ENCODE data around the gene SPSB4. TPM values are rescaled to one million over a fixed set of nuclear protein-coding genes. Genes with fewer than 3 reads are reported as not detected.

Gene SPSB4
- total RNA-seq, 1 donor from 2014 or later = 0.26 TPM

GRCh38 chr3:141125351-141125750 lies 74.2 kb downstream of the SPSB4 start:
- no peaks in the 10 kb centered on the region for H3K36me3 ChIP-seq (ENCODE audit: control insufficient read depth, insufficient read depth, low read length)
- FAIRE-seq (no peak), DNase-seq (ENCODE audit: low read depth) (no peak)
- TF ChIP-seq CTCF (IDR thresholded peaks at IDR 0.05; ENCODE audit: insufficient read depth, low read length, severe bottlenecking) = no peak
- H3K27me3 ChIP-seq (ENCODE audit: control insufficient read depth, insufficient read depth, low read length) = no peaks in the 10 kb centered on the region
- no peak overlapping the region for H3K4me3 ChIP-seq (ENCODE audit: low read depth, low read length)

- Histone ChIP-seq H3K4me3 (ENCODE audit: low read depth, low read length) (no peak overlapping the region), H3K36me3 (ENCODE audit: control insufficient read depth, insufficient read depth, low read length) (no peaks in the 10 kb centered on the region), H3K27me3 (ENCODE audit: control insufficient read depth, insufficient read depth, low read length) (no peaks in the 10 kb centered on the region)
- no peak for TF ChIP-seq CTCF (IDR thresholded peaks at IDR 0.05; ENCODE audit: insufficient read depth, low read length, severe bottlenecking)
- DNase-seq (ENCODE audit: low read depth) = no peak
- no peak for FAIRE-seq
Observed at GRCh38 chr3:141126661-141127343, 75.7 kb downstream of the SPSB4 start.

GRCh38 chr3:141127344-141128125 lies 76.4 kb downstream of the SPSB4 start:
- FAIRE-seq = no peak
- no peak for DNase-seq (ENCODE audit: low read depth)
- TF ChIP-seq CTCF (IDR thresholded peaks at IDR 0.05; ENCODE audit: insufficient read depth, low read length, severe bottlenecking) = no peak
- Histone ChIP-seq H3K27me3 (ENCODE audit: control insufficient read depth, insufficient read depth, low read length) (no peaks in the 10 kb centered on the region), H3K36me3 (ENCODE audit: control insufficient read depth, insufficient read depth, low read length) (no peaks in the 10 kb centered on the region), H3K4me3 (ENCODE audit: low read depth, low read length) (no peak overlapping the region)

GRCh38 chr3:141128126-141128777 lies 77.1 kb downstream of the SPSB4 start:
- no peaks in the 10 kb centered on the region for H3K27me3 ChIP-seq (ENCODE audit: control insufficient read depth, insufficient read depth, low read length)
- FAIRE-seq = no peak
- no peak for DNase-seq (ENCODE audit: low read depth)
- no peak for TF ChIP-seq CTCF (IDR thresholded peaks at IDR 0.05; ENCODE audit: insufficient read depth, low read length, severe bottlenecking)
- H3K4me3 ChIP-seq (ENCODE audit: low read depth, low read length) = no peak overlapping the region
- H3K36me3 ChIP-seq (ENCODE audit: control insufficient read depth, insufficient read depth, low read length) = no peaks in the 10 kb centered on the region

- no peak overlapping the region for H3K4me3 ChIP-seq (ENCODE audit: low read depth, low read length)
- H3K36me3 ChIP-seq (ENCODE audit: control insufficient read depth, insufficient read depth, low read length) = no peaks in the 10 kb centered on the region
- DNase-seq (ENCODE audit: low read depth) (no peak), FAIRE-seq (peak; percentile 13)
- no peaks in the 10 kb centered on the region for H3K27me3 ChIP-seq (ENCODE audit: control insufficient read depth, insufficient read depth, low read length)
- no peak for TF ChIP-seq CTCF (IDR thresholded peaks at IDR 0.05; ENCODE audit: insufficient read depth, low read length, severe bottlenecking)
Observed at GRCh38 chr3:141129049-141129448, 77.9 kb downstream of the SPSB4 start.
